Neuron (in vitro differentiated cells): ENCODE measurements around the gene RAB38.

Source experiments
- H2AFZ ChIP-seq: one replicate; pipeline ENCODE4 v1.6.1; 2013; ENCODE audit warnings: low read depth, mild to moderate bottlenecking, inconsistent platforms, low read length, moderate library complexity
- H3K27me3 ChIP-seq: one replicate; pipeline ENCODE4 v1.6.1; 2013; ENCODE audit warnings: low read length; ENCODE audit not compliant: insufficient read depth
- H3K36me3 ChIP-seq: one replicate; pipeline ENCODE4 v1.6.1; 2013; ENCODE audit warnings: low read length; ENCODE audit not compliant: insufficient read depth
- H3K4me1 ChIP-seq: one replicate; pipeline ENCODE4 v1.6.1; 2013; ENCODE audit warnings: low read length; ENCODE audit not compliant: insufficient read depth
- H3K4me3 ChIP-seq: 2 replicates; pipeline ENCODE4 v1.5.1; 2013; ENCODE audit warnings: mild to moderate bottlenecking, low read length, moderate library complexity
- H3K9me3 ChIP-seq: one replicate; pipeline ENCODE4 v1.6.1; 2013; ENCODE audit warnings: low read length

Gene RAB38

GRCh38 chr11:88087337-88087736, 87.9 kb downstream of the RAB38 start:
- Histone ChIP-seq H3K4me1 (no peaks in the 10 kb centered on the region), H3K36me3 (no peaks in the 10 kb centered on the region), H3K9me3 (no peaks in the 10 kb centered on the region), H3K4me3 (no peak overlapping the region), H3K27me3 (no peaks in the 10 kb centered on the region), H2AFZ (no peak overlapping the region)

GRCh38 chr11:88086297-88086696, 88.9 kb downstream of the RAB38 start:
- Histone ChIP-seq H3K4me3 (no peak overlapping the region), H3K9me3 (no peaks in the 10 kb centered on the region), H3K27me3 (no peaks in the 10 kb centered on the region), H3K4me1 (no peaks in the 10 kb centered on the region), H3K36me3 (no peaks in the 10 kb centered on the region), H2AFZ (no peak overlapping the region)

DNA sequence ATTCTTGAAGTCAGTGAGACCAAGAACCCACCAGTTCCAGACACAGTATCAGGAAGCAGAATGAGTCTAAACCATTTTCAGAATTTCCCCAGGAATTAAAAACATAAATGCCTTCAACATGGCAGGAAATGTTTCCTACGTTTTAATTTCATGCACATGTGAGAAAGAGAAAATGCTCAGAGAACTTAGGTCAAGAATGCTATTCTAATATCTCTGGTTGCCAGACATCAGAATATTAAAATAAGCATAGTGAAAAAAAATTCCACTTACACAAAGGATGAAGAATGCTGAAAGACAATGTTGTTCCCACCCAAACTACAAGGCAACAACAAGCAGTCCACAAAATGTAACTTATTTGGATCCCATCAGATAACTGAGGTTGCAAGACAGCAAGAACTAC, 104.8 kb downstream of the RAB38 start:
- no peaks in the 10 kb centered on the region for H3K4me1 ChIP-seq
- no peak overlapping the region for H3K4me3 ChIP-seq

DNA sequence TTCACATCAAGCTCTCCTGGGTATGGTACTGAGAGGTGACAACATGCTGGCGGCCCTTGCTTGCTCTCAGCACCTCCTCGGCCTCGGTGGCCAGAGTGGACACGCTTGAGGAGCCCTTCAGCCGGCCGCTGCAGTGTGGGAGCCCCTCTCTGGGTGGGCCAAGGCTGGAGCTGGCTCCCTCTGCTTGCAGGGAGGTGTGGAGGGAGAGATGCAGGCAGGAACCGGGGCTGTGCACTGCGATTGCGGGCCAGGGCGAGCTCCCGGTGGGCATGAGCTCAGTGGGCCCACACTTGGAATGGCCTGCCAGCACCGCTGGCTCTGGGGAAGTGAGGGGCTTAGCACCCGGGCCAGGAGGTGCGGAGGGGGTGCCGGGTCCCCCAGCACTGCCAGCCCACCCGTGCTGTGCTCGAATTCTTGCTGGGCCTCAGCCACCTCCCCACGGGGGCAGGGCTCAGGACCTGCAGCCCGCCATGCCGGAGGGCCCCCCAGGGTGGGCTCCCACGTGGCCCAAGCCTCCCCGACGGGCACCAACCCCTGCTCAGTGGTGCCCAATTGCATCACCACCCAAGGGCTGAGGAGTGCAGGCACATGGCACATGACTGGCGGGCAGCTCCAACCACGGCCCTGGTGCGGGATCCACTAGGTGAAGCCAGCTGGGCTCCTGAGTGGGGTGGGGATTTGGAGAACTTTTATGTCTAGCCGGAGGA, 106.2 kb downstream of the RAB38 start:
- H3K4me1 ChIP-seq, result no peaks in the 10 kb centered on the region
- H3K4me3 ChIP-seq, result no peak overlapping the region
- H3K27me3 ChIP-seq, result no peaks in the 10 kb centered on the region
- H3K9me3 ChIP-seq, result no peaks in the 10 kb centered on the region
- H2AFZ ChIP-seq, result no peak overlapping the region
- no peaks in the 10 kb centered on the region for H3K36me3 ChIP-seq

More for the DNA sequence above, 104.8 kb downstream of the RAB38 start:
- Histone ChIP-seq H3K27me3 (no peaks in the 10 kb centered on the region), H3K36me3 (no peaks in the 10 kb centered on the region), H2AFZ (no peak overlapping the region), H3K9me3 (no peaks in the 10 kb centered on the region)

GRCh38 chr11:88066090-88066489, 109.2 kb downstream of the RAB38 start:
- H3K36me3 ChIP-seq, result no peaks in the 10 kb centered on the region
- no peak overlapping the region for H3K4me3 ChIP-seq
- H3K27me3 ChIP-seq, result no peaks in the 10 kb centered on the region
- H3K4me1 ChIP-seq, result no peaks in the 10 kb centered on the region
- no peaks in the 10 kb centered on the region for H3K9me3 ChIP-seq
- no peak overlapping the region for H2AFZ ChIP-seq

- Histone ChIP-seq H2AFZ (no peak overlapping the region), H3K9me3 (no peaks in the 10 kb centered on the region), H3K27me3 (no peaks in the 10 kb centered on the region), H3K4me3 (no peak overlapping the region), H3K4me1 (no peaks in the 10 kb centered on the region), H3K36me3 (no peaks in the 10 kb centered on the region)
Measured at GRCh38 chr11:88064097-88064705, 111.0 kb downstream of the RAB38 start.
